Stimulated activated CD8-positive, alpha-beta memory T cell treated with anti-CD3 and anti-CD28 coated beads, Interleukin-15, amount 100 ng/mL, for 4 hours (primary cell): Measurements from ENCODE around the gene ASTN2.

Experiments
- DNase-seq, 2 donors: peaks; one replicate each; pipeline ENCODE4 v3.0.0-alpha.2; 2020; ENCODE audit warnings: low read depth in 2 of 2

ASTN2 gene

DNA sequence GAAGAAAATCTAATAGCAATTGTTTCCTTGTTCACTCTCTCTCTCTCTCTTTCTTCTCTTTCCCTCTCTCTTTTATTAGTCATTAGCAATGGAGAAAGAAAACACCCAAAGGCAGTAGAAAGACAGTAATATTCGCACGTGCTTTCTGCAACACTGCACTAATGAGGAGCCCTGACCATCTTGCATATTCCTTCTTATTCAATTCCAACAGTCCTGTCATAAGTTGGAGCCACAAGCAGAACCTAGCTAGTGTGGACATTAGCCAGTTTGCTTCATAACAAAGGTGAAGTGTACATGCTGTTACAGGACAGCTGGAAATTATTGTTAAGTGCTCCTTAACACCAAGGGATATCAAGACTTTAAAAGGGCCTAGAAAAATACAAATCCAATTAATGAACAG, 664.3 kb downstream of the ASTN2 start:
- DNase-seq, result no peak

DNA sequence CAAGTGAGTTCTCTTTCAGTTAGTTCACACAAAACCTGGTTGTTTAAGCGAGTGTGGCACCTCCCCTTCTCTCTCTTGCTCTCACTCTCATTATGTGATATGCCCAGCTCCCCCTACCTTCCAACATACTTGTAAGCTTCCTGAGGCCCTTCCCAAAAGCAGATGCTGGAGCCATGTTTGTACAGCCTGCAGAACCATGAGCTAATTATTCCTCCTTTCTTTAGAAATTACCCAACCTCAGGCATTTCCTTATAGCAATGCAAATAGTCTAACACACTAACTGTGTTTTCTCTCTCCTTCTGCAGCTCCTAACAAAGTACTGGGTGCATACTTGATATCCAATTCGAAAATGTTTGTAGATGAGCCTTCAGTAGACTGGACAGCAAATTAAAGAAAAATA, 665.1 kb downstream of the ASTN2 start:
- DNase-seq, result no peak

DNA sequence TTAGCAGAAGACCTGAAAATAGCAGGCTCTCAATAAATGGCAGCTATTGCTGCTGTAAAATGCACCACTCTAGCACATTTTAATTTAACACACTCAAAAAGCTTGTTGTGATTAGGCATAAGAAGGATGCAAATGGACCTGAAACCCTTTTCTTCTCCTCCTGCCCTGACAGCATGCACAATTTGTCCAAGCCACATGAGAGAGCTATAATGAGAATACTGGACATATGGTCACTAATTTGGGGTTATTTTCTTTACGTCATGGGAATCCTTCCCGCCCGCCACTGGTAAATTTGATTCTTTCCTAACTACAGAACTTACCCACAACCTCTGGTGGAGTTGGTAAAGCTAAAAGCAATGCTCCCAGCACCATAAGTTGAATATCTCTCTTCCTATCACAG, 665.7 kb downstream of the ASTN2 start:
- DNase-seq, result no peak

DNA sequence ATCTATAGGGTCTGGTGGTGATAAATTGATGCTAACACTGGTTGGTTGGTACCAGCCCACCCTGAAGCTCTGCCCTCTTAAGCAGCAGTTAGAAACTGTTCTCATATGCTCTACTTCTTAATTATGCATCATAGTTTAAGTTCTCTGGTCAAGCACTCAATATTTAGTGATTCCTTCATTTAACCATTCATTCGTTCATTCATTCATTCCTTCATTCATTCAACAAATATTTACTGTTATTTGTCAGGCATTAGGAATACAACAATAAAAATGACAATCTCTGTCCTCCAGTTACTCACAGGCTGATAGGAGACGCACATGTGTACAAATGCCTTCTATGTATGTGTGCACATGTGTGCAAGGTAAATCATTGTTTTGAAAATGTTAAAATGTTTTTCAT, 673.1 kb downstream of the ASTN2 start:
- no peak for DNase-seq

DNA sequence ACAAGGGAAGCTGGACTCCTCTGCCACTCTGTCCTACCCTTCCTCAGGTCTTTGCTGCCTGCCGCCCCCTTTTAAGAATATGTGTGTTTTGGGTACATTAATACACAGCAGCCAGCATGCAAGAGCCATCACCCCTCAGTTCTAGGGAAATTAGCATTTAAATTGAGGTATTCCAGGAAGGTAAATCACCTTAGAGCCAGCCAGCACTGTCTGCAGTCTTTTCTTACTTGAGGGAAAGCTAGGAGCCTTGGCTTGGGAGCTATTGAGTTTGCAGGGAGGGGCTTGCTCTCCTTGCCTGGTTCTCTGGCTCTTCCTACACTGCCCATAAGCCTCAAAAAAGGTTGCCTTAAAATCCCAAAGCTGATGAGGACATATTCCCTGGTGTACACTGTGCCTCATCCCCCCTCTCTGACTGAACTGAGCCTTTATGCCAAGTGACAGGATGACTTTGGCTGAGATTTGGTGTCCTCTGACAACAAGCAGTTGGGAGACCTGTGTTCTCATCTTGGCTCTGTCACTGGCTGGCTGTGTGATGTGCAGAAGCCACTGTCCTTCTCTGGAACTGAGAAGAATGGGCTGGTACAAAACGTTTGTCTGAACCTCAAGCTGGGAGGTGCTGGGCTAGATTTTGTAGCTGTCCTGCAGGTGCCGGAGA, 673.6 kb downstream of the ASTN2 start:
- DNase-seq, result no peak

DNA sequence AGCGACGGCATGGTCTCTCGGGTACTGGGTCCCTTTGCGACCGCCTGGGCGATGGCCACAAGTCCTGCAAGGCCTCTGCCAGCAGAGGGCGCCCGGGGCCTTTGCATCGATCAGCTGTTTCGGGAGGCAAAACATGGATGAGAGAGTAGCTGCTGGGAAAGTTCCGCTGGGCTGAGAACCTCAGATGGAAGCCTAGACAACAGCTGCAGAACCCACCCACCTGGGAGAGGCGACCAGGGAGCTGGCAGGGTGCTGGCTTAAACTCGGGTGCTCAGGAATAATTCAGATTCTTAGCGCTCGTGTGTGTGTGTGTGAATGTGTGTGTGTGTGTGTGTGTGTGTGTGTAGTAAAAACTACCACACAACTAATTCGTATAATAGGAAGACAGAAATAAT, 677.7 kb downstream of the ASTN2 start:
- DNase-seq, result peak in 1 of 2 donors; percentile 1

DNA sequence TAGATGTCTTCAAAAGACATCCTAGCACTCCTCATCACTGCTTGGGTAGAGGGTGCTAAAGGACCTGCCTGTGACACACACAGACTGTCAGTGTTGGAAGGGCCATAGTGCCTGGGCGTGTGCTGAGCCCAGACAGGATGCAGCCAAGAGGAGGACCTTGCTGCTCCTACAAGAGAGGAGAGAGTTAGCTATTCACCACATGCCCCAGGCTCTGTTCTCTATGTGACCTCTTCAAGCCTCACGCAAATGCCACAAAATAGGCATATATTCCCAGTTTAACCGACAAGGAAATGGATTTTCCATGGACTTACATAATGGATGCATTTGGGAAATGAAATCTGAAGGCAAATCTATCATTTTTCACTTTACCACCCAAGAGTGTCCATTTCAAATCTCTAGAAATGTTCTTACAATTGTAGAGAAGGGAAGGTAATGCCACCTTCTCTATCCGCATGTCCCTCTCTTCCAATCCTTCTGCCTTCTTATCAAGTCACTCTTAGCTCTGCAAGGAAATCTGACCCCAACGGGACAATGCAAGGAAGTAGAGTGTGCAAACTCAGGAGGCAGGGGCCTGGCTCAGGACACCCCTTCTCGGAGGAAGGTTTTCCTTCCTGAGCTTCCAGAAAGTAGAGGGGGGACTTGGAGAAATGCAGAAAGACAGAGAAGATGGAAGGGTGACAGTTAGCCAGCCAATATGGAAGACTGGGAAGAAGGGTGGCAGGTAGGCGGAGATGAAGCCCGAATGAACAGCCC, 678.3 kb downstream of the ASTN2 start:
- DNase-seq, result no peak

DNA sequence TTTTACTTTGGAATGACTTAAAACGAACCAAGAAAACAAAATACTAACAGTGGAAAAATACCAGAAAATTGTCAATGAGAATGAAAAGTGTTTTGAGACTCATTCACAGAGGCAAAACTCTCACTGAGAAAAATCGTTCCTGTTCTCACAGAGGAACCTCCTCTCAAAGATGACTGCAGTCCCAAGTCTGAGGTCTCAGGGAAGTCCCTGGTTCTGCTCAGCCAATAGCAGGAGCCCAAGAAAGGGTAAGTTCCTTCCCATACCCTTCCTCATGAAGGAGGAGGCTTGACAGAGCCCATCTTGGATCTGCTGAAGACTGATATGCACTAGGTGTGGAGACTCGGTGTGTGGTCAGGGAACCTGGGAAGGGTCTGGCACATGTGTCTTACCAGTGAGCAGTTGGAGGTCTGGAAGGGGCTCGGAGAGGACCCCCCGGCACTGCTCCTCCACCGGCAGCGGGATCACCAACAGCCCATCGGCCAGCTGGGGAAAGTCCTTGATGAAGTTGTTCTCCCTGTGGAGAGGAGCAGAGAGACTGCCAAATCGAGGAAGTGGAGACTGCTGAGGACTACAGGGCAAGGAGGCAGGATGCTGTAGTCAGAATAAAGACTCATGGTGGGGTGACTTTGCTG, 681.7 kb downstream of the ASTN2 start:
- DNase-seq, result no peak

DNA sequence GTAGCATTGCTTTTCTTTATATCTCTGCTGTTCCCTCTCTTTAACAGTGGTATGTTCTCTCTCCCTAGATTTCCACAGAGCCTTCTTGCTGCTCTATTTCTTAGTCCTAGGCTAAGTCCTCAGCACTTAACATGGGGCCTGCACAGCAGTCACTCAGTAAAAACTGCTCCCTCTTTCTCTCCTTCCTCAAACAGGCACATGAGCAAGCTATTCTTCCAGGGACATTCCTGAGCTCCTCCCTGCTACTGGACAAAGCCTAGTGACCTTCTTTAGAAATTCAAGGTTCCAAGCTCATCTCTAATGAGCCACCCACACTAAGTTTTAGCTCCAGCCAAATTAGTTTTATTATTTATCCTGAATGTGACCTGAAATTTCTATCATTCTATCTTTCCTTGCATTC, 688.3 kb downstream of the ASTN2 start:
- no peak for DNase-seq

DNA sequence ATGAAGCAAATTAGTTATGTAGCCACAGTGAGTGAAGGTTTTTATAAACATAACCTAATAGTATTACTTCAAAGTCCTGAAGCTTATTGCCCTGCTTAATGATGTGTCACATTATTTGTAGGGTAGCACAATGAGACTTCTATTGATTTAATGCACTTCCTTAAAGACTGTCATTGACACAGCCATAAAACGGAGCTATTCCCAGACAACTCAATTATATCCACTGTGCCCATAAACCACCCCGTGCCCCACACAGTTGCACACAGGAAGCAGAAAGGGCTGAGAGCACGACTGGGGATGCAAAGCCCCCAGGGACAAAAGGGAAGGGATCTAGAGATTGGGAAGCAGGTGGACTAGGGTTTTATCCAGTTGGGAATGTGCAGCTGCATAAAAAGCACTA, 690.7 kb downstream of the ASTN2 start:
- no peak for DNase-seq

DNA sequence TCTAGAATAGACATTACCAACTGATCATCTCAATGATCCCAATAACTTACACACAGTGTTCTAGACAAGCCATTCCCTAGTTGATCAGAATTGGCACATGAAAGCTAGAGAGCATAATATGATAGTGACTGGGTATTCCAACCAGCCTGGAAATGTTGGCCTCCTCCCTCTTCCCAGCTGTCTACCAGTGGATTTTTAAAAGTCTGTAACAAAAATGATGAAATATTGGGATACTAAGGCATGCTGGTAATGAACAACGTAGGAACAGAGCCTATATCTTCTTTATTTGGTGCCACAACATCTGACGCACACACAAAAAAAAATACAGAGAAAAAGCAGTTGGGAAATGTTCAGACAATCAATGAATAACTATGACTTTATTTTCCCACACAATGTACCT, 692.9 kb downstream of the ASTN2 start:
- no peak for DNase-seq

DNA sequence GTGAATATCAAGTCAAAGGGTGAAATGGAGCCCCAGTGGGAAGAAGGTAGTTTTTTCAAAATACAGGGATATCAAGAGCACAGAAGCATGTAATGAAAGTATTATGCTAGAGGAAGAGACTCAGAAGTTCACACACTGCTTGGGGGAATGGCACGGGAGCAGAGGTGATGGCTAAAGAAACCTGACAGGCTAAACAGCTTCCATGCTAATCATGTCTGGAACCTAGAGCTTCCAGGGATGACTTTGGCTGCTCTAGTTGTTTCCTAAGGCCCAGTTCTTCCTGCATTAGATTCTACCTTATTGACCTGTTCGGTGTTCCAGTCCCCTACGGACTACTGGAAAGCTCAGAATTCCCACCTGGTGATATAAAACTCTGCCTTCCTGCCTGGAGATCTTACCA, 693.4 kb downstream of the ASTN2 start:
- no peak for DNase-seq

DNA sequence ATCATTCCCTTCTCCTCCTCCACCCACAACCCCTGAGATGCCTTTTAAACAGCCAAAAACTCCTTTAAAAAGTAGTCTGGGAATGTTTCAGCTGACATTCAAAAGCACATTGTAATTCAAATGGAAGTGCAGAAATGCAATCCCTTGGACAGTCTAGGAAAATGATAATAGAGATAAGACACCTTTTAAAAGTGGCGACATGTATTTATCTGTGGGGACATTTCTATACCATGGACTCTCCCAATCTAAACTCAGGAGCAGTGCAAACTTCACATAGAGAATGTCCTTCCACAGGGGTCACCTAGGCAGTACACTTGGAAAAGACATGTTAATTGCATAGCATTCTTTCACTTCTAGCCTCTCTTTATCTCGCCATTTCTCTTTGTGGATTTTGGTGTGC, 694.7 kb downstream of the ASTN2 start:
- no peak for DNase-seq

DNA sequence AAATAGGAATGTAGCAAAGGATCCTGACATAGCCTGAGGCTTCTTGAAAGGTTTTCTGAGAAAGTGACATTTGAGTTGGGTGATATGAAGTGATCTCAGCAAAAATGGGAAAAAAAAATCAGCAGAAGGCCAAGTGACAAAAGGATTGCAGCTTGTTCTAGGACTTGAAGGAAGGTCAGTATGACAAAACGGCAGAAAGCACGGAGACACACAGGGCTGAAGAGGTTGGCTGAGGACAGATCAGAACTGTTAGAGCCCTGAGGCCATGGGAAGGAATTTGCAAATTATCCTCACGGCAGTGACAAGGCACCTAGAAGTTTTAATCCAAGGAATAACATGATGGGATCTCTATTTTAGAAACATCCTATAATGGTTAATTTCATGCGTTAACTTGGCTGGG, 696.7 kb downstream of the ASTN2 start:
- DNase-seq, result no peak

DNA sequence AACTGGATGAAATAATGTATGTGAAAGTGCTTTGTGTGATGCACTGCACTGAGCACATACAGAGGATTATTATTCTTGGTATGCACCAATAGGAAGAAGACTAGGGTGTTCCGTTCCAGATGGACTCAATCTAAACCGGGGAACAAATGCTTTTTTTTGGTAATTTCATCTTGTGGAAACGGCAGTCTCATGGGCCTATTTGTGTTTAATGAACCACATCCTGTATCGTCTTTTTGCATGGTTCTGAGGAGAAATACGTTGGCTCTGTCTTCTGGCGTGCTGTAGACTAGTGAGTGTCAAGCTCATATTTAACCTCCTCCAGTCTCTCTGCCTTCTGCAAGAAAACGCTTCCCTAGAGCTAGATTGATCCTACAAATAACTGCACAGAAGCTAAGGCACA, 697.7 kb downstream of the ASTN2 start:
- no peak for DNase-seq

DNA sequence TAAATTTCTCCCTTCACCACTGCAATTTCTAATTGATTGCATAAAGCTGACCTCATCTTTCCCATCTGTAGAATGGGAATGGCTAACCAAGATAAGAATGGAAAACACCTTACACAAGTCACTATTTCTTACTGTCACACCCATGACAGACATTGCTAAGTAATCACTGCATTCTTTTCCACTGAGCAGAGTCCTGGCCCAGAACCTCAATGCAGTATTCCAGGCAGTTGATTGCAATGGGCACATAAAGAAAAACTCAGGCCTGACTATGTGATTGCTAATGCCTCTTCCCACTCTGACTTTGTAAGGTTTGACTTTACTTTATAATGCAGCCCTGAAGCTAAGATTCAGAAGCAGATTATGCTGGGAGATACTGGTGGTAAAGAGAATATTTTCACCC, 698.4 kb downstream of the ASTN2 start:
- DNase-seq, result no peak

DNA sequence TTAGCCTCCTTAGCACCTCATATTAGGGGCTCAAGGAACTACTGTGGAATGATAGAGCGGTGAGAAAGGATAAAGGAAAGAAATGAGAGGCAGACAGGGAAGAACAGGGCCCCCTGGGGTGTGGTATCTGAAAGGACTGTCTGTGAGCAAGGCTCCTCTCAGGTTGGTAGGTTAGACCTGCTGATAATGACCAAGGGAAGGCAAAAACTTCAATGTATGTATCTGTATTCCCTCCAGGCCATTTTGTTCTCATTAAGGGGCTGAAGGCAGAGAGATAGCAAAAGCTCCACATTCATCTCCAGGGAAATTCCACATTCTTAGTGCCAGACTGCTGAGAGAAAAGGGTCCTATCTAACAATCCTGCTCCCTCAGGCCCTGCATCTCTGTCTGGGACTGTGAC, 699.1 kb downstream of the ASTN2 start:
- DNase-seq, result no peak

DNA sequence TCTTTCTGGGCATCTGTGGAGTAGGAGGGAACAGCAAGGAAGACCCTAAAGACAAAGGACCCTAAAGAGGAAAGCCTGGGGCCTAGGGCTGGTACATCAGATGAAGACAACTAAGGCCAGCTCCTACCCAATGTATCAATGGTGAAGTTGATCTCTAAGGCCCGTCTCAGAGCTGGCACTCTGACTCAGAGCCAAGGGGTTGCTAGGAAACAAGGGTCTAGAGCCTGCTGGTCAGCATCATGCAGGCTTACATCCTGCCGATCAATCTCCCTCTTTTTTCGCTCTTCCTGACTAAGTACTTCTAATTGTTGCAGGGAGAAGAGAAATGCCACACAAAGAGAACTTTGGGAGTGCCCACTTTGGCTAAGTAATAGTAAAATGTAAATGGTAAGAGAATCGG, 701.6 kb downstream of the ASTN2 start:
- DNase-seq, result no peak

DNA sequence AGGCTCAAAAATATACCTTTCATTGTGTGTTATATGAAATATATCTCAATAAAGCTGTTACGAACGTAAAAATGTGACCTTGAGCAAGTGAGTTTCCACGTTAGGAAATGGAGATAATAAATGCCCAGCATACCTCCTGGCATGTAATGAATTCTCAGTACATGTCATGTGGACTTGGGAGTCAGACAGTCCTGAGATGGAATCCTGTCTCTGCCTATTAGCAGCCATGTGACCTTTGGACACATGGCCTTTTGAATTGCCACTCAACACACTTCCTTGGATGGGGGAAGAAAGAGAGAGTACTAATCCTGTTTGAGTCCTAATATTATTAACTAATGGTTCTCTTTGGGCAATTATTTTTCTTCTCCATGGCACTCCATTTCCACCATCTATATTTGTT, 702.1 kb downstream of the ASTN2 start:
- DNase-seq, result no peak

DNA sequence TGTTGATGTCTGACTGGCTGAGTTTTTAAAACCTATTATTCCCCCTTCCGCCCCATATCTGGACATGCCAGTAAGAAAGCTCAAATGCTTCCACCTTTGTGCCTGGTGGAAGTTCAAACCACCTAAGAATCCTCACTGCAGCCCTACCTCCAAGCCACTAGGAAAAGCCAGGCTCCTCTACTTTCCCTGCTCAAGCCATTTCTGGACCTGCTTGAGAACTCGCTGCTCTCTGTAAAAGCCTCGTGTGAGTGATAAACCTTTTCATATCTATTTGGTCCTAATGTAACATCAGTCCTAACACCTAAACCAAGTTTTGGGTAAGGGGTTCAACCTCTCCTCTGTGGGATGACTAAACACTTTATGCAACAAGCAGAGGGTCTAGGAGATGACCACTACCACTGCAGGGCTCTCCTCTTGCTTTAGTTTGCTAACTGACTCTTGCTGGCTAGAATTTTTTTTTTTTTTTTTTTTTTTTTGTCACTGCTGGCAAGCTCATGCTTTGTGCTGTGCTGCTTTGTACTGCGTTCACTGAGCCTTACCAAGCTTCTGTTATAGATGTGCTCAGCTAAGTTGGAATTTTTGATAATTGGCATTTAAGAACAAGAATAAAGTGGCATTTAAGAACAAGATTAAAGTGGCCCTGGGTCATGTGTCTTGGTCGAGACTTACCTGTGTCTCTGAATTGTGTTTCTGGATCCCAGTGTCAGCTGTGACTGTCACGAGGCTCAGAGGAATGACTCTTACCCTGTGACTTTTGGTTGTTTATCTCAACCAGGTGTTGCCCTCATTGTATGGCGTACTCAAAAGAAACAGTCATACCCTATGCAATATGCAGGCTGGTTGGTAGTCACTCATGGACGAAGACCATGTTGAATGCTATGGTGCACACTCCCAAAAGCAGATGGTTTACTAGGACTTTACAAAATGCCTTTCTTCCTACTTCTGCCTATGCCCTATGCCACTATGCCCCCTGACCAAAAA, 708.3 kb downstream of the ASTN2 start:
- no peak for DNase-seq

DNA sequence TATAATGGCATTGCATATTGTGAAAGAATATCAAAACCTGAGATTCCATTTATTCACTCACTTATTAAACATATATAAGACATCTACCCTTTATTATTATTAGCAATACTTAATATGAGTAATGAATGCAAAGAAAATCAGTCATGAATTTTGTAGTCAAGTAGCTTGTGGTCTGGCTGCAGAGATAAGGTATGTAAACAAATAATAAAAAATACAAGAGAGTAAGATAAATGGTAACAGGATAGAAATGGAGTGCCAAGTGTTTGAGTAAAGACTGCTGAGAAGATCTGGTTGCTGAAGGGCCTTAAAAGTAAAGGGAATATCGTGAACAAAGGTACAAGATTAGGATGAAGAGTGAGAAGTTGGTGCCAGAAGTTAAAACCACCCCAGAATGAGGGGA, 709.3 kb downstream of the ASTN2 start:
- no peak for DNase-seq

DNA sequence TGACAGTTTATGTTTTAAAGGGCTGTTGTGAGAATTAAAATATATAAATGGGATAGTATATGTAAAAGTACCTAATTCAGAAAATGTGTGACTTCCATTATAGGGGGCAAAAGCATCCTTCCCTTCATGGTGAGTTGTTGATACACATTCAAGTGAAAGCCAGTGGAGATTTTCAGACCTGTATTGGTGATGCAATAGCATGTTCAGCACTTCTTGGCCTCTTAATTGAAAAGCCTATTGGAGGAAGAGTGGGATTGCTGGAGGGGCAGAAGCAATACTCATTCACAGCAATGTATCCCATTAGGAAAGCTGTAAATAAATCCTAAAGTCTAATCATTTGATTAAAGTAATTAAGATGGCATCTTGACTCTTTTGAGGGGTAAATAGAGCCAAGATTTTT, 710.4 kb downstream of the ASTN2 start:
- DNase-seq, result no peak
